GM18909 (cell line): ENCODE results near the gene PPP6R3.
"Not testable (repeated sequence)": the region's sequence is repeated elsewhere in the genome, so short reads cannot be mapped to it uniquely, and the experiment has no call there.

ENCODE experiments used
- ATAC-seq: cut with Tn5 transposase; IDR thresholded peaks from one replicate; pipeline ENCODE4 v1.9.1; 2021; ENCODE audit warnings: mild to moderate bottlenecking; ENCODE audit not compliant: unreplicated experiment, poor library complexity

Gene PPP6R3

GRCh38 chr11:68518191-68518590 is 57.6 kb downstream of the PPP6R3 start:
- ATAC-seq = no peak

GRCh38 chr11:68521969-68522652 is 61.6 kb downstream of the PPP6R3 start:
- ATAC-seq = no peak

GRCh38 chr11:68523033-68523432 is 62.5 kb downstream of the PPP6R3 start:
- no peak for ATAC-seq

DNA sequence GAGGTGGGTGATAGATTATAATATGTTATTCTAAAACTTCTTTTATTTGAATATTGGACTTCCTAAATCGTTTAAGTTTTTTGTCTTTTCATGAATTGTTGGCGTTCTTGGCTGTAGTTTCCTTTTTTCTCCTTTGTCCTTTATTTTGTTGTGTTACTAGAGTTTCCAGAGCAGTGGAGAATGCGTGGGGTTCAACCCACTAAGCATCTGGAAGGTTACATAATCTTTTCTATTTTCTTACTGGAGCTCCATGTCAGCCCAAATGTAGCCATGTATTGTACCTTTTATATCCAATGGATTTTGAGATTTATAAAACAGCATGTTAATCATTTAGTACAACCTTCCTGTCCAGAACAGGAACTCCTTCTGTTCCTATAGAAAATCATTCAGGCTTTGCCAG is 63.2 kb downstream of the PPP6R3 start:
- no peak for ATAC-seq

DNA sequence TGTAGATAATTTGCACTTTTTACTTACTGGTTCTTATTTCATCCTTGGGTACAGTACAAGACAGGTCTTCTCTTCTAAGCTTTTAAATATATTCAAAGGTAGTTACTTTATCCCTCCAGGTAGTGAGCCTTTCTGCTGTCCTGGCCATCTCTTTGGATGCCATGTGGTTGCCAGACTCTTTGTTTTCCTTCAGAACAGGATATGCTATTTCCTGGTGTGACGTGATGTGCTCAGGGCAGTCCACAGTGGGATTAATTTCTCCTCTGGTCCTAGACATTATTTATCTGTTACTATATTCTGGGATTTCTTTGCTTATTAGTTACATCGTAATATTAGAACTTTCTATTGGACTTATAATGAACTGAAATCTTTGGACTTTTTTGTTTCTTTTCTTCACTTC is 63.7 kb downstream of the PPP6R3 start:
- ATAC-seq = no peak

DNA sequence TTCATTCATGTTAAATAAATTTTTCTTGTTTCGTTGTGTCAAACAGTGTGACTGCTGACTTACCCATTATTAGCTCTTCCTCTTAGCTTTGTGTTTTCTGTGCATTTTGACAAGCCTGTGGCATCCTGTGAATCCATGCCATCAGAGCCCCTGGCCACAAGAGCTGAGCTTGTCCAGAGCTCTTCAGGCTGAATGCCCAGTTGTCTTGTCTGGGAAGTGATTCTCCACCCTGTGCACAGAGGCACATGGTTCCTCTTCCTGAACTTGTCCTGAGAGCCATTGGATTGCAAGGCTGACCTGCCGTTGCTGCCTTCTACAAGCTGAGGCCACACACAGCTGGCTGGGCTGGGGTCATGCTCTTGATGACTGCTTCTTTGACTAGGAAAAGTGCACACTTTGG is 64.1 kb downstream of the PPP6R3 start:
- ATAC-seq = no peak

- no peak for ATAC-seq
Observed at GRCh38 chr11:68525336-68525735, 64.8 kb downstream of the PPP6R3 start.

- ATAC-seq = no peak
Observed at GRCh38 chr11:68525930-68526329, 65.4 kb downstream of the PPP6R3 start.

DNA sequence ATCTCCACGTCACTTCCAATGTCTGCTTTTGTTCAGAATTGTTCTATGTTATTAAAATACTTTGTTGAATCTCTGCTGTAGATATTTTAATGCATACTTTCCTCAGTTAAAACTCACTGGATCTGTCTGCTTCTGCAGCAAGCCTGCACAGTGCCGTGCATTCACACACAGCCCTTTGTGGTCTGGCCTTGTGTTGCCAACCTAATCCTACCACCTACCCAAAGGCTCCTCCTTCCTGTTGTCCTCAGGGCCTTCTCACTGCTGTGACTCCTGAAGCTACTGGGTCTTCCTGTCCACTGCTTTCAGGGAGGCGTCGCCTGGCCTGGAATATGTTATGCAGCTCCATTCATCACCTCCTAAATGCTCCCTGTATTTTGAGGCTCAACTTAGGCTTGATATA is 67.0 kb downstream of the PPP6R3 start:
- no peak for ATAC-seq

- ATAC-seq = no peak
Observed at GRCh38 chr11:68528630-68529029, 68.1 kb downstream of the PPP6R3 start.

GRCh38 chr11:68531129-68531693 is 70.7 kb downstream of the PPP6R3 start:
- ATAC-seq = no peak

- no peak for ATAC-seq
Observed at GRCh38 chr11:68532727-68533369, 72.3 kb downstream of the PPP6R3 start.

GRCh38 chr11:68533945-68534344 is 73.4 kb downstream of the PPP6R3 start:
- ATAC-seq = no peak

DNA sequence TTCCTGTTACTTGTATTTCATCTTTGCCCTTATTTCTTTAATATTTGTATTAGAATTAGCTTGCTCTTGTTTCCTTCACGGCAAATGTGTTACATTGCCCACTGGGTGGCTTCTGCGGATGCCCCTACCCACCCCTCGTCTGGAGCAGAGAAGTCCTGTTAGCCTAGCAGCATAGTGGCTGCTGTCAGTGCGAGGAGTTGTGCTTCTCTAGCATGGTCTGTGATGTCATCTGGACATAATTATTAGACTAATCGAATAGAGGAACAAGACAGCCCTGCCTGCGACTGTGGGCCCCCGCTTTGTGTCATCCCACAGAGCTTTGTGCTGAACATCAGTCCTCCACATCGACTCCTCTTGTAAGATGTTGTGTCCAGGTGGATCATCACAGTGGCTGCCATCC is 74.5 kb downstream of the PPP6R3 start:
- no peak for ATAC-seq

DNA sequence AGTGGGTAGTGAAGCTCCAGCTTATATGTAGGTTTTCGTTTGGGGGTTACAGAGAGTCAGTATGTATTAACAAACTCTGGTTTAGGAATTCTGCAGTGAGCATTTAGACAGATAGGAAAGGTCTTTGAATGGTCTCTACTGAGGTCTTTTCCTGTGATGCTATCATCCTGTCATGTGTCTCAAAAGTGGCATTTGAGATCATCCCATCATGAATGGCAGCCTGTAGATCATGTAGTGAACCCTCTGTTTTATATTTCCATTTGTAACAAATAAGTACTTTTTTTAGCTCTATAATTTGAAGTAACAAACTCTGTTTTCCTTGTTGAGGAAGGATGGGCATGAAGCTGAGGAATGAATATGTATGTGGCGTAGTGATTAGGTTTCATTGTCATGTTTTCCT is 76.2 kb downstream of the PPP6R3 start:
- no peak for ATAC-seq

DNA sequence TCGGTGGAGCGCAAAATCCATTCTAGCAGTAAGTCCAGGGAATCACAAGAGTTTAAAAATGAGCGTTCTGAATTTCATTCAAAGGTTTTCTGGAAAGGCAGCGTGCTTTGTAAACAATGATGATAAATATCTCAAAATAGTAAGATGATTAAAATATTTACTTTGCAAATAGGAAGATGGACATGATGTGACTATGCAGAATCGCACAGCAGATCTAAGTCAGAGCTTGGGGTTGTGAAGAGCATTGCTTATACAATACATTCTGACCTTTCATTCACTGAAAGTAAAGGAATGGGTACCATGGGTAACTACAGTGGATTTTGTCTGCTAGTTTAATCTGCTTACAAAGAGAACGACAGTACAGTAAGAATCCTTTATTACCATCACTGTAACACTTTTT is 77.5 kb downstream of the PPP6R3 start:
- ATAC-seq = no peak

GRCh38 chr11:68539395-68539794 is 78.8 kb downstream of the PPP6R3 start:
- no peak for ATAC-seq

DNA sequence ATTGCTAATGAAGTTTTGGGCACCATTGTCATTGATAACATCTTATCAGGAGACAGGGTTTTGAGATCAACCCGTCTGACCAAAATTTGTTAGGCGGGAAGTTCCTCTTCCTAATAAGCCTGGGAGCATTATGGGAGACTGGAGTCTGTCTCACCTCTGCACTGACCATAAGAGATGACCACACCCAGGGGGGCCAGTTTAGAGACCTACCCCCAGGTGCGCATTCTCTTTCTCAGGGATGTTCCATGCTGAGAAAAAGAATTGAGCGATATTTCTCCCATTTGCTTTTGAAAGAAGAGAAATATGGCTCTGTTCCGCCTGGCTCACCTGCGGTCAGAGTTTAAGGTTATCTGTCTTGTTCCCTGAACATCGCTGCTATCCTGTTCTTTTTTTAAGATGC is 80.0 kb downstream of the PPP6R3 start:
- ATAC-seq = not testable (repeated sequence)

DNA sequence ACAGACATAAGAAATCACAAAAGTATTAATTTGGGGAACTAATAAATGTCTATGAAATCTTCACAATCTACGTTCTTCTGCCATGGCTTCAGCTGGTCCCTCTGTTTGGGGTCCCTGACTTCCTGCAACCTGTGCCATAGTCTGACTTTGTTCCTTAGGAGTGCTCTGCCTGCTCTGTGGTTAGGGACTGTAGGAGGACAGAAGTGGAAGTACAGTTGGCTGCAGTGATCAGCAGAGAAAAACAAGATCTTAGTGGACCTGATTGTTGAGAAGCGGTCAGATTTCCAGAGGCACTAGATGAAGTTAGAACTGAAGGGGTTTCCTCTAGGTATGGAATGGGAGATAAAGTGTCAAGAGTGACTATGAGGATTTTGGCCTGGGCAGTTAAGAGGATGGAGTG is 80.6 kb downstream of the PPP6R3 start:
- ATAC-seq = no peak

DNA sequence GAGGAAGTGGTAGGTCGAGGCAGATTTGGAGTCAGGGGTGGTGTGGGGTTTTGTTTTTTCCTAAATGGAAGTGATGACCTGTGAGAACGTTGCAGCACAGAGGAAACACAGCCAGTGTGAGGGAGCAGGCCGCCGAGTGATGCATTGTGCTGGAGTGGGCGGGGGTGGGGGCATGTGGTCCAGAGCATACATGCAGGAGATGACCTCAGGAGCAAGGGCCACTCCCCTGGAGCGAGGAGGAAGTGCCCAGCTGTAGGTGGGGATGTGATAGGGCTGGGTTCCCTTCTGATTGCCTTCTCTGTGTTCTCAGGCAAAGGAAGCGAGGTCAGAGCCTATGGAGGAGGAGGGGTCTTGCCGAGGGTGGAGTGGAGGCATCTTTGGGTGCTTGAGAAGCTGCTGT is 81.4 kb downstream of the PPP6R3 start:
- ATAC-seq = no peak

GRCh38 chr11:68542617-68543016 is 82.1 kb downstream of the PPP6R3 start:
- ATAC-seq = no peak

GRCh38 chr11:68543594-68543993 is 83.0 kb downstream of the PPP6R3 start:
- ATAC-seq = no peak
